OCI-LY1 (cell line): Measurements from ENCODE around the gene ADORA2A.

Source experiments
- H2AFZ ChIP-seq: fragments of 200-600 bp; sonication (generic), shearing (Covaris generic); 2 replicates; pipeline ENCODE4 v1.6.0; 2014; ENCODE audit warnings: antibody characterized with exemption, mild to moderate bottlenecking, low read length
- H3F3A ChIP-seq: fragments of 200-600 bp; sonication (generic), shearing (Covaris generic); 2 replicates; pipeline ENCODE4 v1.6.0; 2014; ENCODE audit warnings: mild to moderate bottlenecking, antibody characterized with exemption, low read length, moderate library complexity; ENCODE audit not compliant: insufficient read depth
- H3K27ac ChIP-seq: fragments of 200-600 bp; sonication (generic); 2 replicates; pipeline ENCODE4 v1.5.1; 2014; ENCODE audit warnings: low read length, mixed run types, mild to moderate bottlenecking, low read depth; ENCODE audit not compliant: poor library complexity, severe bottlenecking
- H3K27me3 ChIP-seq: fragments of 200-600 bp; sonication (generic); 2 replicates; pipeline ENCODE4 v1.6.0; 2014; ENCODE audit warnings: antibody characterized with exemption, mild to moderate bottlenecking, low read length, moderate library complexity; ENCODE audit not compliant: insufficient read depth
- H3K36me3 ChIP-seq: fragments of 200-600 bp; sonication (generic); 2 replicates; pipeline ENCODE4 v1.6.1; 2014; ENCODE audit warnings: mild to moderate bottlenecking, antibody characterized with exemption, low read length, moderate library complexity, mixed read lengths; ENCODE audit not compliant: insufficient read depth
- H3K4me1 ChIP-seq: fragments of 200-600 bp; sonication (generic); 2 replicates; pipeline ENCODE4 v1.5.1; 2014; ENCODE audit warnings: mild to moderate bottlenecking, low read length, moderate library complexity; ENCODE audit not compliant: insufficient read depth, severe bottlenecking
- H3K4me2 ChIP-seq: fragments of 200-600 bp; sonication (generic), shearing (Covaris generic); 2 replicates; pipeline ENCODE4 v1.6.1; 2014; ENCODE audit warnings: low read length
- H3K4me3 ChIP-seq: fragments of 200-600 bp; sonication (generic); 2 replicates; pipeline ENCODE4 v1.5.1; 2014; ENCODE audit warnings: low read length, low read depth, mild to moderate bottlenecking, mixed read lengths; ENCODE audit not compliant: poor library complexity, severe bottlenecking
- H3K79me2 ChIP-seq: fragments of 200-600 bp; shearing (Covaris generic); 2 replicates; pipeline ENCODE4 v1.6.1; 2016; ENCODE audit warnings: mixed run types, low read length, mixed read lengths; ENCODE audit not compliant: insufficient read depth
- H3K9ac ChIP-seq: fragments of 200-600 bp; sonication (generic), shearing (Covaris generic); 2 replicates; pipeline ENCODE4 v1.6.1; 2014; ENCODE audit warnings: mild to moderate bottlenecking, low read length, mixed read lengths
- H3K9me2 ChIP-seq: fragments of 200-600 bp; sonication (generic), shearing (Covaris generic); 2 replicates; pipeline ENCODE4 v1.6.1; 2014; ENCODE audit warnings: low read depth, mild to moderate bottlenecking, low read length, mixed read lengths
- H3K9me3 ChIP-seq: fragments of 200-600 bp; shearing (Covaris generic); 2 replicates; pipeline ENCODE4 v1.6.1; 2014; ENCODE audit warnings: low read length, mixed read lengths
- H4K20me1 ChIP-seq: fragments of 200-600 bp; sonication (generic), shearing (Covaris generic); 2 replicates; pipeline ENCODE4 v1.6.0; 2016; ENCODE audit warnings: mild to moderate bottlenecking, low read length; ENCODE audit not compliant: insufficient read depth
- EZH2 ChIP-seq: fragments of 200-600 bp; sonication (generic), shearing (Covaris generic); IDR thresholded peaks from 2 replicates; pipeline ENCODE4 v1.8.0; 2017; ENCODE audit warnings: borderline replicate concordance, mixed run types, mild to moderate bottlenecking, antibody characterized with exemption, low read length, moderate library complexity, mixed read lengths
- TF ChIP-seq, protein P1 (sequence below): fragments of 200-600 bp; sonication (generic), shearing (Covaris generic); IDR thresholded peaks from 2 replicates; pipeline ENCODE4 v1.5.1; 2017; ENCODE audit warnings: mild to moderate bottlenecking, antibody characterized with exemption, low read length, moderate library complexity, mixed read lengths

ADORA2A gene

GRCh38 chr22:24432059-24432853, 4.9 kb downstream of the ADORA2A start:
- Histone ChIP-seq H3K27me3 (no peaks in the 10 kb centered on the region), H3K4me1 (peaks cover 100% of the 10 kb centered on the region), H3K9ac (peak overlapping the region; percentile 69; the same call in 1 of the 2 replicates), H3K27ac (peak overlapping the region; percentile 99), H3K9me3 (no peaks in the 10 kb centered on the region), H2AFZ (no peak overlapping the region), H3K9me2 (no peaks in the 10 kb centered on the region), H4K20me1 (no peaks in the 10 kb centered on the region), H3K36me3 (peaks cover 4% of the 10 kb centered on the region; the same call in 1 of the 2 replicates), H3K79me2 (no peaks in the 10 kb centered on the region), H3F3A (peaks cover 19% of the 10 kb centered on the region; the same call in 1 of the 2 replicates), H3K4me2 (peak overlapping the region; percentile 70), H3K4me3 (peak overlapping the region; percentile 69)
- no peak for TF ChIP-seq EZH2
- TF ChIP-seq, protein P1, sequence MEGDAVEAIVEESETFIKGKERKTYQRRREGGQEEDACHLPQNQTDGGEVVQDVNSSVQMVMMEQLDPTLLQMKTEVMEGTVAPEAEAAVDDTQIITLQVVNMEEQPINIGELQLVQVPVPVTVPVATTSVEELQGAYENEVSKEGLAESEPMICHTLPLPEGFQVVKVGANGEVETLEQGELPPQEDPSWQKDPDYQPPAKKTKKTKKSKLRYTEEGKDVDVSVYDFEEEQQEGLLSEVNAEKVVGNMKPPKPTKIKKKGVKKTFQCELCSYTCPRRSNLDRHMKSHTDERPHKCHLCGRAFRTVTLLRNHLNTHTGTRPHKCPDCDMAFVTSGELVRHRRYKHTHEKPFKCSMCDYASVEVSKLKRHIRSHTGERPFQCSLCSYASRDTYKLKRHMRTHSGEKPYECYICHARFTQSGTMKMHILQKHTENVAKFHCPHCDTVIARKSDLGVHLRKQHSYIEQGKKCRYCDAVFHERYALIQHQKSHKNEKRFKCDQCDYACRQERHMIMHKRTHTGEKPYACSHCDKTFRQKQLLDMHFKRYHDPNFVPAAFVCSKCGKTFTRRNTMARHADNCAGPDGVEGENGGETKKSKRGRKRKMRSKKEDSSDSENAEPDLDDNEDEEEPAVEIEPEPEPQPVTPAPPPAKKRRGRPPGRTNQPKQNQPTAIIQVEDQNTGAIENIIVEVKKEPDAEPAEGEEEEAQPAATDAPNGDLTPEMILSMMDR, result peak; percentile 11; the same call in 1 of the 2 replicates

- H4K20me1 ChIP-seq, result no peaks in the 10 kb centered on the region
- TF ChIP-seq EZH2, result no peak
- TF ChIP-seq, protein P1, result no peak
- H3K4me3 ChIP-seq, result peak overlapping the region; percentile 69
- peak overlapping the region; percentile 99 for H3K27ac ChIP-seq
- peak overlapping the region; percentile 69 for H3K9ac ChIP-seq
- no peaks in the 10 kb centered on the region for H3K79me2 ChIP-seq
- peaks cover 4% of the 10 kb centered on the region; the same call in 1 of the 2 replicates for H3K36me3 ChIP-seq
- H2AFZ ChIP-seq, result no peak overlapping the region
- peak overlapping the region; percentile 70 for H3K4me2 ChIP-seq
- peaks cover 100% of the 10 kb centered on the region for H3K4me1 ChIP-seq
- H3F3A ChIP-seq, result peaks cover 19% of the 10 kb centered on the region; the same call in 1 of the 2 replicates
- H3K27me3 ChIP-seq, result no peaks in the 10 kb centered on the region
- no peaks in the 10 kb centered on the region for H3K9me2 ChIP-seq
- H3K9me3 ChIP-seq, result no peaks in the 10 kb centered on the region
Observed at GRCh38 chr22:24433001-24433827, 5.8 kb downstream of the ADORA2A start.

GRCh38 chr22:24433828-24434470, 6.5 kb downstream of the ADORA2A start:
- Histone ChIP-seq H3K4me3 (peak overlapping the region; percentile 69), H3K79me2 (no peaks in the 10 kb centered on the region), H2AFZ (no peak overlapping the region), H3K27me3 (no peaks in the 10 kb centered on the region), H3K4me2 (peak overlapping the region; percentile 70), H3K36me3 (peaks cover 4% of the 10 kb centered on the region; the same call in 1 of the 2 replicates), H3K9ac (peak overlapping the region; percentile 69), H3K9me3 (no peaks in the 10 kb centered on the region), H4K20me1 (no peaks in the 10 kb centered on the region), H3F3A (peaks cover 19% of the 10 kb centered on the region; the same call in 1 of the 2 replicates), H3K9me2 (no peaks in the 10 kb centered on the region), H3K4me1 (peaks cover 96% of the 10 kb centered on the region), H3K27ac (peak overlapping the region; percentile 99)
- TF ChIP-seq EZH2, result no peak
- TF ChIP-seq, protein P1, result no peak
